GM18511 (cell line): Measurements from ENCODE around the gene ADAP2.
"Not testable (repeated sequence)": the region's sequence is repeated elsewhere in the genome, so short reads cannot be mapped to it uniquely, and the experiment has no call there.

Source experiments
- ATAC-seq: cut with Tn5 transposase; IDR thresholded peaks from one replicate; pipeline ENCODE4 v1.9.1; 2021; ENCODE audit warnings: mild to moderate bottlenecking, moderate library complexity; ENCODE audit not compliant: unreplicated experiment

The ADAP2 gene

GRCh38 chr17:30969989-30970830, 48.5 kb downstream of the ADAP2 start:
- no peak for ATAC-seq

- peak; percentile 62 for ATAC-seq
These were observed 49.3 kb downstream of the ADAP2 start, which contains the start of gene RNF135 for GRCh38 chr17:30970831-30971567. RNF135 (plus strand) TSS chr17:30971039; CDS start chr17:30971074, 35 bp downstream.

GRCh38 chr17:30975042-30975820, 53.5 kb downstream of the ADAP2 start:
- no peak for ATAC-seq

- not testable (repeated sequence) for ATAC-seq
These were observed 58.2 kb downstream of the ADAP2 start for GRCh38 chr17:30979919-30980318.

GRCh38 chr17:30981531-30982519, 60.1 kb downstream of the ADAP2 start:
- ATAC-seq, result no peak

GRCh38 chr17:30982855-30983254, 61.1 kb downstream of the ADAP2 start:
- ATAC-seq, result no peak

- no peak for ATAC-seq
These were observed 68.7 kb downstream of the ADAP2 start for GRCh38 chr17:30990458-30990857.

- no peak for ATAC-seq
These were observed 70.8 kb downstream of the ADAP2 start for GRCh38 chr17:30992551-30992950.

GRCh38 chr17:30995347-30995746, 73.6 kb downstream of the ADAP2 start:
- no peak for ATAC-seq

- no peak for ATAC-seq
These were observed 74.7 kb downstream of the ADAP2 start for GRCh38 chr17:30996486-30996885.

- no peak for ATAC-seq
These were observed 75.5 kb downstream of the ADAP2 start for GRCh38 chr17:30997270-30997669.

GRCh38 chr17:30997842-30998241, 76.1 kb downstream of the ADAP2 start:
- no peak for ATAC-seq

- ATAC-seq, result no peak
These were observed 80.3 kb downstream of the ADAP2 start for GRCh38 chr17:31002047-31002446.

- no peak for ATAC-seq
These were observed 81.6 kb downstream of the ADAP2 start for GRCh38 chr17:31003225-31003866.

GRCh38 chr17:31004160-31004559, 82.4 kb downstream of the ADAP2 start:
- ATAC-seq, result no peak

GRCh38 chr17:31007695-31008373, 86.1 kb downstream of the ADAP2 start:
- no peak for ATAC-seq

GRCh38 chr17:31008374-31009041, 86.8 kb downstream of the ADAP2 start:
- no peak for ATAC-seq
